ENCODE measurements around the gene CD83. TPM values are rescaled to one million over a fixed set of nuclear protein-coding genes. Genes with fewer than 3 reads are reported as not detected.

The CD83 gene
- total and polyA plus RNA-seq, 2 of the 8 experiments (the other 6 are each of a cell fraction or from before 2014, with no cell fraction given): 4.6 to 8.5 TPM

Small RNAs within 50 kb of the gene (small RNA-seq; reads per million reads assigned to genes)
- not detected for gene RNU7-133P (ENCODE audit: insufficient read depth)

Other genes with a start within 250 kb of the CD83 start
- 10.7 and 13.0 TPM in 2 replicates for gene RNF182, start 192.8 kb upstream of the CD83 start, total RNA-seq (2021; fragmentation: NEBNext Ultra II Directional; extraction: Animal tissue kit (Norgen Biotek cat#: 25700))
- 4.2 and 6.2 TPM in 2 replicates for gene RNF182, start 192.8 kb upstream of the CD83 start, polyA plus RNA-seq (2011; rRNA removed)